Measurements from ENCODE around the gene CAV3.

Gene CAV3

GRCh38 chr3:8734908-8735307 is 1.3 kb downstream of the CAV3 start:
- no peak for DNase-seq (ENCODE audit: low read depth)

- no peak for DNase-seq (ENCODE audit: low read depth)
Measured at GRCh38 chr3:8736436-8736835, 2.8 kb downstream of the CAV3 start.

- no peak for DNase-seq (ENCODE audit: low read depth)
Measured at GRCh38 chr3:8737301-8737700, 3.7 kb downstream of the CAV3 start.

- no peak for DNase-seq (ENCODE audit: low read depth)
Measured at GRCh38 chr3:8737823-8738222, 4.2 kb downstream of the CAV3 start.

- DNase-seq (ENCODE audit: low read depth), result no peak
Measured at GRCh38 chr3:8738639-8739038, 5.0 kb downstream of the CAV3 start.

- DNase-seq (ENCODE audit: low read depth), result no peak
Measured at GRCh38 chr3:8739757-8740504, 6.3 kb downstream of the CAV3 start.

- no peak for DNase-seq (ENCODE audit: low read depth)
Measured at GRCh38 chr3:8741581-8742261, 8.1 kb downstream of the CAV3 start.

- DNase-seq (ENCODE audit: low read depth), result no peak
Measured at GRCh38 chr3:8743021-8743601, 9.5 kb downstream of the CAV3 start.

- DNase-seq (ENCODE audit: low read depth), result no peak
Measured at GRCh38 chr3:8743911-8744310, 10.3 kb downstream of the CAV3 start.

- no peak for DNase-seq (ENCODE audit: low read depth)
Measured at GRCh38 chr3:8745619-8746370, 12.2 kb downstream of the CAV3 start.

- DNase-seq (ENCODE audit: low read depth), result no peak
Measured at GRCh38 chr3:8746780-8747345, 13.3 kb downstream of the CAV3 start.

GRCh38 chr3:8749316-8749715 is 15.7 kb downstream of the CAV3 start:
- DNase-seq (ENCODE audit: low read depth), result no peak

GRCh38 chr3:8752832-8753231 is 19.2 kb downstream of the CAV3 start:
- no peak for DNase-seq (ENCODE audit: low read depth)

GRCh38 chr3:8755097-8755496 is 21.5 kb downstream of the CAV3 start:
- DNase-seq (ENCODE audit: low read depth), result no peak

- DNase-seq (ENCODE audit: low read depth), result no peak
Measured at GRCh38 chr3:8755564-8756237, 22.1 kb downstream of the CAV3 start.

- DNase-seq (ENCODE audit: low read depth), result no peak
Measured at GRCh38 chr3:8756671-8757070, 23.1 kb downstream of the CAV3 start.

- no peak for DNase-seq (ENCODE audit: low read depth)
Measured at GRCh38 chr3:8757551-8758518, 24.2 kb downstream of the CAV3 start.

- no peak for DNase-seq (ENCODE audit: low read depth)
Measured at GRCh38 chr3:8759038-8759707, 25.6 kb downstream of the CAV3 start.

- DNase-seq (ENCODE audit: low read depth), result no peak
Measured at GRCh38 chr3:8760091-8760490, 26.5 kb downstream of the CAV3 start.

- no peak for DNase-seq (ENCODE audit: low read depth)
Measured at GRCh38 chr3:8760506-8760905, 26.9 kb downstream of the CAV3 start.

Data from activated T-helper 9 cell treated with anti-CD3 and anti-CD28 coated beads, Interleukin-2, amount 50 U/mL, for 16 hours (primary cell).